Mononuclear cell (primary cell): ENCODE results near the gene TBX1. TPM values are rescaled to one million over a fixed set of nuclear protein-coding genes. Genes with fewer than 3 reads are reported as not detected.
"Not testable (repeated sequence)": the region's sequence is repeated elsewhere in the genome, so short reads cannot be mapped to it uniquely, and the experiment has no call there.

Source experiments
- H3K27me3 ChIP-seq: 2 replicates; pipeline ENCODE4 v1.6.0; 2011; ENCODE audit warnings: low read length, control low read depth; ENCODE audit not compliant: insufficient read depth
- H3K4me1 ChIP-seq: 2 replicates; pipeline ENCODE4 v1.5.1; 2011; ENCODE audit warnings: mild to moderate bottlenecking, low read length, control low read depth; ENCODE audit not compliant: insufficient read depth
- H3K4me3 ChIP-seq: 2 replicates; pipeline ENCODE4 v1.5.1; 2011; ENCODE audit warnings: mild to moderate bottlenecking, low read length, moderate library complexity
- H3K9me3 ChIP-seq: 2 replicates; pipeline ENCODE4 v1.5.1; 2011; ENCODE audit warnings: low read depth, mild to moderate bottlenecking, control low read depth, low read length
- total RNA-seq: library from RNA; depleted of rRNA; stranded (reverse); fragments of >200 nt; gene quantifications from one replicate; pipeline ENCODE4 v1.2.3, GENCODE V29; 2012

TBX1 gene
- total RNA-seq, 1 donor, result not detected

DNA sequence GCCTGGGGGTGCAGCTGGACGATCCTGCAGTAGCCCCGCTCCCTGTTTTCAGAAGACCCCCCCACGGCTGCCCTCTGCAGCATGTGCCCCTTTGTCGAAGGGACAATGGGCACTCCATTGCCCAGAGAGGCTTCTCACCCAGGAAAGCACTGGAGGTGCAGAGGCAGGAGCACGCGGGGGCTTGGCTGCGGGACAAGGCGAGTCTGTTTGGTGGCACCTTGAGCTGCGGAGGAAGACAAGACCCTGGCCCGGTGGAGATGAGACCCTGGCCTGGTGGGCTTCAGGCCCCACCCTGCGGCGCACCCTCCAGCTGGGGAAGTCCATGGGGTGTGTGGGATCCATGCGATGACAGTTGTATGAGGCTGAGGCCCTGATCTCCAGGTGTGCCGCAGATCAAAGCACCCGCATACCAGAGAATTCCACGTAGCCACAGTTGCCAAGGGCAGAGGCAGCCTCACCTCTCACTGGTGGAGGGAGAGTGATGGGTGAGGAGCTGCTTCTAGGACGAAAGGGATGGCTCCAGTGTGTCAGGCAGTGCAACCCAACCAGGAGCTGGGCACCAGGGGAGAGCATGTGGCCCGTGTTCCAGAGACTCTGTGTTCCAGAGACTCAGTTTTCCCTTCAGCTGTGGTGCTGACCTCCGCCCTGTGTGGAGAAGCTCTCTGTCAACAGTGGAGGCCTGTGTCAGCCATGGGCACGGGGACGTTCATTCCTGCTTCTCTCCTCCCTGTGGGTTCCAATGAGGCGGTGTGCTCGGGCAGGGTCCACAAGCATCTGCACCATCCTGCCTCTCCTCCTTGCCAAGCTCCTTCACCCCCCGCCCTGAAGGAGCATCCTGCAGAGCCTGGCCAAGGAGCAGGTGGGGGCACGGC, 10.0 kb downstream of the TBX1 start:
- H3K27me3 ChIP-seq, result peaks cover 42% of the 10 kb centered on the region
- H3K4me1 ChIP-seq, result peaks cover 23% of the 10 kb centered on the region
- H3K9me3 ChIP-seq, result no peaks in the 10 kb centered on the region
- no peak overlapping the region for H3K4me3 ChIP-seq

DNA sequence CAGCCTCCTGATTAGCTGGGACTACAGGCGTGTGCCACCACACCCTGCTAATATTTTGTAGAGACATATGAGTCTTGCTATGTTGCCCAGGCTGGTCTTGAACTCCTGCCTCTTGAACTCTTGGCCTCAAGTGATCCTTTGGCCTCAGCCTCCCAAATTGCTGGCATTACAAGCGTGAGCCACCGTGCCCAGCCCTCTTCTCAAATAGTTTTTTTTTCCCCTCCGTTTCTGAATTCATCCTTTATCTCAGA, 11.8 kb downstream of the TBX1 start:
- Histone ChIP-seq H3K4me1 (peaks cover 18% of the 10 kb centered on the region), H3K27me3 (peaks cover 32% of the 10 kb centered on the region), H3K9me3 (no peaks in the 10 kb centered on the region), H3K4me3 (no peak overlapping the region)

DNA sequence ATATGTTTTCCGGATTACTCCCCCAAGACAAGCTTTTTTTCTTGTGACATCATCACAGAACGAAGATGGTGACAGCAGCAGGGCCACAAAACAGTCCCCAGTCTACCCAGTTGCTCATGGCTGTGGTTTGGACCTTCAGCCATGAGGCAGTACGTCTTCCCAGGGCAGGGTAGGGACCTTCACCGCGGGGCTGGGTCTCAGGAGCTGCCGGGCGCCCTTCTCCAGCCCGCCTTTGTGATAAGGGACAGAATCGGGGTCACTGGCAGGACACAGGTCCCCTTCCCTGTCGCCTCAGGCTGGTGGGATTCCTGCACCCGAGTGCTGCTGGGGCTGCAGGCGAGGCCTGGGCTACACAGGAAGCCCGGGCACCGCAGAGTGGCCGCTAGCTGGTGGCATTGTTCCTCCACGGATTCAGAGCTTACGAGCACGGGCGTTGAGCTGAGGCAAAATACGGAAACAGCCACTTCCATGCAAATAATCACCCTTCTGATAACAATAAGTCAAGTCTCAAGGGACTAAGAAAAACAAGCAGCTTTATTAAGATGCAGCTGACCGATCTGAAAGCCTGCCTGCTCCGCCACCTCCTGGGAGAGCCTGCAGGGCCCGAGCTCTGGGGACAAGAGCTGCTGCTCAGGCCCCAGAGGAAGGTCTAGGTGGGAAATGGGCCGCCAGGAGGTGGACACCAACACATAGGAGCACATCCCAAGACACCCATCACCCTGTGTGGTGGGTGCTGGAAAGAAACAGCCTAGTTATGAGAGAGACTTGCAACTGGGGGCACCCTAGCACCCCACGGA, 12.3 kb downstream of the TBX1 start:
- Histone ChIP-seq H3K27me3 (peaks cover 27% of the 10 kb centered on the region), H3K4me3 (no peak overlapping the region), H3K9me3 (no peaks in the 10 kb centered on the region), H3K4me1 (peaks cover 12% of the 10 kb centered on the region)

DNA sequence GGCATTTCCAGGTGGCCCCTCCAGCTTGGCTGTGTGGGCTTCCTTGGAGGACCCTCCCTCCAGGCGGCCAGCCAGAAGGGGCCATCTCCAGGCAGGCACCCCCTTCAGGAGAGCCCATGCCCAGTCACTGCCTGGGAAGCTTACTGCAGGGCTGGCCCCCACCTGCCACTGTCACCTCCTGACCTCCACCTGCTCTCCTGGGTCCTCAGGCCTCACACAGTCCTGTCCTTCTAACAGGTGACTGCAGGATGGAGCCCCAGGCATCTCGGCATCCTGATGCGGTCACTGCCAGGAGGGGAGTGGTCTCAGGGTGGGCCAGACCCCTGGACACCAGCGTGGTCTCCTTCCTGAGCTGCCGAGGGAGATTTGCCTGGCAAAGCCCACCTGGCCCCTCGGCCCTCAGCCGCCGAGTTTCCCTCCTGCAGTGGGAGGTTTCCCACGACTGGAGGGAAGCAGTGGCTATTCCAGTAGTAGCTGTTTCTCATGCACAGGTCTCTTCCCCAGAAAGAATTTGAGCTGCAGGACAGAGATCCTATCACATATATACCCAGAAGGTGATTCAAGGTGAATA, 13.0 kb downstream of the TBX1 start:
- Histone ChIP-seq H3K27me3 (peaks cover 20% of the 10 kb centered on the region), H3K4me1 (peaks cover 12% of the 10 kb centered on the region), H3K9me3 (no peaks in the 10 kb centered on the region), H3K4me3 (no peak overlapping the region)

DNA sequence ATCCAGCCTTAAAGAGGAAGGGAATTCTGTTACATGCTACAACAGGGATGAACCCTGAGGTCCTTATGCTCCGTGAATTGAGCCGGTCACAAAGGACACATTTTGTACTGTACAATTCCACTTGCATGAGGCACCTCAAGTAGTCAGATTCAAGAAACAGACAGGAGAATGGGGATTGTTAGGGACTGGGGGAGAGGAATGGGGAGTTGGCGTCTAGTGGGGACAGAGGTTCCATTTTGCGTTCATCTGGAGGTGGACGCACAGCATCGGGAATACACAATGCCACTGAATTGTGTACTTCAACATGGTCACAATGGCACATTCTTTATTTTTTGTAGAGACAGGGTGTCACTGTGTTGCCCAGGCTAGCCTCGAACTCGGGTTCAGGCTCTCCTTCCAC, 14.1 kb downstream of the TBX1 start:
- Histone ChIP-seq H3K4me3 (no peak overlapping the region), H3K9me3 (no peaks in the 10 kb centered on the region), H3K27me3 (peaks cover 9% of the 10 kb centered on the region), H3K4me1 (peaks cover 12% of the 10 kb centered on the region)

DNA sequence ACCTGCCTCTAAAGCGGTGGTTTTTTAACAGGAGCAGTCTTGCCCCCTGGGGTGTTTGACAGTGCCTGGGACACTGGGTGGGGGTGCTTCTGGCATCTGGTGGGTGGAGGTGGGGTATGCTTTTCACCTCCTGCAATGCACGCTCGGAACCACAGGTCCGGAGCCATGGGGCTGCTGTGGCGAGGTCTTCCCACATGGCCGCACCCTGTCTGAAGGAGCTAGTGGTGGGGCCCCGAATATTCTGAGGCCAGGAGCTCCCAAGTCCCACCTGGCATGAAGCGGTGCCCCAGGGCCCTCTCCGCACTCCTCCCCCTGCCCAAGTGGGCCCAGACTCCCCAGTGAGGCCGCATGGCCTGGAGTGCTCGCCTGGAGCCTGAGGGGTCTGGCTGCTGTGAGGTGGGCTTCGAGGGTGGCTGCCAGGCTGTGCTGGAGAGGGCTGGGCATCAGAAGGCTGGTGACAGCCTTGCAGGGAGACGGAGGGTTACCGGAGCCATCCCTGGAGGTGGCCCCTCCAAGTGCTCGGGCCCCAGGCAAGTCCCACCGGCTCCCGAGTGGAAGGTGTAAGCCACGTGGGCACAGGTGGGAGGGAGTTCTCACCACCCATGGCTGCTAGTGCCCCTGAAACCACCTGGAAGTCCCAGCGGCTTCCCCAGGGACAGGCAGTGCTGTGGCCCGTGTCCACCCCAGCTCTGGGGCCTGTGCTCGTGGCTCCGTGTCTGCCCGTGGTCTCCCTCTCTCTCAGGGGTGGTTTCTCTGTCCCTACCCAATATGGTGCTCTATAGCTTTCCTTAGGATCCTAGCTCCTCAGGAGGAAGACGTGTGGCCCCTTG, 15.1 kb downstream of the TBX1 start:
- H3K4me1 ChIP-seq, result peaks cover 12% of the 10 kb centered on the region
- peaks cover 4% of the 10 kb centered on the region for H3K27me3 ChIP-seq
- H3K9me3 ChIP-seq, result no peaks in the 10 kb centered on the region
- no peak overlapping the region for H3K4me3 ChIP-seq

DNA sequence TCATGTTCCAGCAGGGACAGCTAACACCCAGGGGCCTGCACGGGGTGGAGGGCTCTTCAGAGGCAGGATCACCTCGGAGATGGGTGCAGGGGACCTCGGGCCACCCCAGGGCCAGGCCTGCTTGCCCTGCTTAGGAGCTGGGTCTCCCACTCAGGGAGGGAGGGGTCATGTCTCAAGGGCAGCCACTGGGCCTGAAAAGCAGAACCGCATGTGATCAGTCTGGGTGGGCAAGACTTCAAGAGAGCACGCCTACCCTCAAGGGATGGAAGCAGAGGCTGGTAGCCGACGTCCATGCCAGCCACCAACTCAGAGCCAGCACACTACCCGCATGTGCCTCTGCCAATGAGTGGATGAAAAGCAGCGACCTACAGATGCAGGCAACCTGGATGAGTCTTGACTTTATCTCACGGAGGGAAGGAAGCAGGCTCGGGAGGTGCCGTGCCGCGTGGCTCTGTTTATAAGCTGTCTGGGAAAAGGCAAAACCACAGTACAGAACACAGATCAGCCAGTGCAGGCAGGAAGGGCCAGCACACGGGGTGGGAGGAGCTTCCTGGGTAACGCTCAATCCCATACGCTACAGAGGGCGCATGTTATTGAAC, 16.0 kb downstream of the TBX1 start:
- peaks cover 12% of the 10 kb centered on the region for H3K4me1 ChIP-seq
- no peak overlapping the region for H3K4me3 ChIP-seq
- no peaks in the 10 kb centered on the region for H3K9me3 ChIP-seq
- H3K27me3 ChIP-seq, result peaks cover 3% of the 10 kb centered on the region

DNA sequence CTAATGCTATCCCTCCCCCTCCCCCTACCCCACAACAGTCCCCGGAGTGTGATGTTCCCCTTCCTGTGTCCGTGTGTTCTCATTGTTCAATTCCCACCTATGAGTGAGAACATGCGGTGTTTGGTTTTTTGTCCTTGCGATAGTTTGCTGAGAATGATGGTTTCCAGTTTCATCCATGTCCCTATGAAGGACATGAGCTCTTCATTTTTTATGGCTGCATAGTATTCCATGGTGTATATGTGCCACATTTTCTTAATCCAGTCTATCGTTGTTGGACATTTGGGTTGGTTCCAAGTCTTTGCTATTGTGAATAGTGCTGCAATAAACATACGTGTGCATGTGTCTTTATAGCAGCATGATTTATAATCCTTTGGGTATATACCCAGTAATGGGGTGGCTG, 16.6 kb downstream of the TBX1 start:
- H3K4me3 ChIP-seq, result not testable (repeated sequence)

DNA sequence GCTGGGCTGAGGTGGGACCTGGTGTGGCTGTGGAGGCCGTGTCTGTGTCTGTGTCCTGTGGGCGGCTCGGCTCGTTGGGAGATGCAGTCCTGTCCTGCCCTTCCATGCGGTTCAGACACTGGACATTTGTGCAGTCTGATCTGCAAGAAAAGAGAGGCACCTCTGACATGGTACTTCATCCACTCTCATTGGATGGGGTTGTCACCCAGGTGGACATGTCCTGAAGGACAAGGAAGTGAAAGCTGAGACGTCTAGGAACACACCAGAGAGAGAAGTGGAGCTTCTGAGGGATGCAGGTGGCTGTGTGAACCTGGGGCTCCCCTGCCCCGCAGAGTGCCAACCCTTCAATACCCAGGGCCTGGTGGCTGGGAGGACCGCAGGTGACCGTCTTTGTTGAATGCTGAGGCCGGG, 18.4 kb downstream of the TBX1 start:
- no peaks in the 10 kb centered on the region for H3K4me1 ChIP-seq
- no peaks in the 10 kb centered on the region for H3K27me3 ChIP-seq
- no peak overlapping the region for H3K4me3 ChIP-seq
- no peaks in the 10 kb centered on the region for H3K9me3 ChIP-seq

More for the DNA sequence above, 16.6 kb downstream of the TBX1 start:
- H3K9me3 ChIP-seq, H3K27me3 ChIP-seq: not testable (repeated sequence)
- peaks cover 12% of the 10 kb centered on the region for H3K4me1 ChIP-seq

DNA sequence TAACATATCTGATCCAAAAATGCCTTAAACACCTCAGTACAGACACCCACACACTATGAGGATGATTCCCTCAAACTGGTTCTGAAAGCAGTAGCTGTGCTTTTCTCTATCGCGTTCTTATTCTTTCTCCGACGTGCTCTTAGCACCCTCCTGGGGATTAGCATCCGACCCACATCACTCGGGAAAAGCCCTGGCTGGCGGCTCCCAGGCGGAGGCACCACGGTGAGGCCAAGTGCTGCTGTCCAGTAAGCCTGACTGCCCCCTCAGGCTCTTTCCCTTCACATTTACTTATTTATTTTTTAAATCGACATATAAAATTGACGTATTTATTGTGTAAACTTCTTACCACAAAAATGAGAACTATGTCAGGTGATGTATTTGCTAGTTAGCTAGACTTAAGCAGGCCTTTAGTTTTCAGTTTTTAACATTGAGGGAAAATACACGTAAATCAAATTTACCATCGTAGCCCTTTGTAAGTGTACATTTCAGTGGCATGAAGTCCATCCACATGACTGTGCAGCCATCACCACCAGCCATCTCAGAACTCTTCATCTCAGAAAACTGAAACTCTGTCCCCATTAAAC, 19.2 kb downstream of the TBX1 start:
- no peaks in the 10 kb centered on the region for H3K4me1 ChIP-seq
- no peaks in the 10 kb centered on the region for H3K27me3 ChIP-seq
- no peaks in the 10 kb centered on the region for H3K9me3 ChIP-seq
- H3K4me3 ChIP-seq, result no peak overlapping the region

DNA sequence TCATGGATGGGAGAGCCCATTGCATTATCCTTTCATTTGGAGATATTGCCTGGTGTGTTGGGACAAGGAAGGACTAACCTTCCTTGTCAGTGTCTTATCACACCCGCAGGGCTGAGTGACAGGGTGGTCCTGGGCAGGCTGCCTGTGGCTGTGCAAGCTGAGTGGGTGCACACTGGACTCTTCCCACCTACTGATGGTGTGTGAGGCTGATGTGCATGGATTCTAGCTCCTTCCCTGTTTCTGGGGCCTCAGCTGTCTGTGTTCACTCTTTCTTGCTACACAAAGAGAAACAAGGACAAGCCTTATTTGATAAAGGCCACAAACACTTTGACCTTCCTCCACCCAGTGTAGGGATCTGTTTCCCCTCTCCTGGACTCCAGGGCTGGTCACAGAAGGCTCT, 22.0 kb downstream of the TBX1 start:
- no peaks in the 10 kb centered on the region for H3K9me3 ChIP-seq
- H3K27me3 ChIP-seq, result no peaks in the 10 kb centered on the region
- H3K4me1 ChIP-seq, result no peaks in the 10 kb centered on the region
- no peak overlapping the region for H3K4me3 ChIP-seq

DNA sequence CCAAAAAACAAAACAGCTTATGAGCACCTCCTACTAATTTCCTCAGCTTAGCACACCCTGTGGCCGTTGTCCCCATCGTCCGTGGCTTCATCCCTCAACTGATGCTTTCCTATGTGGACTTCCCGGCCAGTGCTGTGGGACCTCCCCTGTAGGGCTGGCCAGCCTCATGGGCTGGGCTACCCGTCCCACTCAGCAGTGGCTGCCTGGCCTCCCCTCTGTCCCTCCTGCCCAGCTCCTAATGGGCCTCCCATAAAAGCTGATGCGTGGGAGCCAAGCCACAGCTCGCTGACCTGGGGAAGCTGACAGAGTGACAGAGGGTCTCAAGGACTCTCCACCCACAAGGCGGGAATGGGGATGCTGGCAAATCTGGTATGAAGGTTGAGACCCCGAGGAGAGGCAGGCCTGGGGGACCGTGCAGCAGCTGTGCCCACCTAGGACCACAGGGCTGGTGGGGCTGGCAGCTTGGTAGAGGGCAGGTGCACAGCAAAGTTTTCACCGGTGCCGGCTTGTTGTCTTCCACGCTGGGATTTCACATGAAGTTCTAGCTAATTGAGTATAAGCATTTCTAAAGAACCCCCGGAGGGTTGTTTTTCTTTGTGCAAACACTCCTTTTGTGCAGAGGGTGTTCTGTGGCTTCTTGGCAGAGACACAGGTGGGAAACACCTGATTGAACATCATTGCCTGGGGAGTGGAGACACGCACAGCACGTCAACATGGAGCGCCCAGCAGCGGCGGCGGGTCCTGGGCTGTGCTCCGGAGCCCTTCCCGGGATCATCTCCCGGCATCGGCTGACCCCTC, 23.2 kb downstream of the TBX1 start:
- Histone ChIP-seq H3K9me3 (no peaks in the 10 kb centered on the region), H3K27me3 (no peaks in the 10 kb centered on the region), H3K4me3 (no peak overlapping the region), H3K4me1 (no peaks in the 10 kb centered on the region)

DNA sequence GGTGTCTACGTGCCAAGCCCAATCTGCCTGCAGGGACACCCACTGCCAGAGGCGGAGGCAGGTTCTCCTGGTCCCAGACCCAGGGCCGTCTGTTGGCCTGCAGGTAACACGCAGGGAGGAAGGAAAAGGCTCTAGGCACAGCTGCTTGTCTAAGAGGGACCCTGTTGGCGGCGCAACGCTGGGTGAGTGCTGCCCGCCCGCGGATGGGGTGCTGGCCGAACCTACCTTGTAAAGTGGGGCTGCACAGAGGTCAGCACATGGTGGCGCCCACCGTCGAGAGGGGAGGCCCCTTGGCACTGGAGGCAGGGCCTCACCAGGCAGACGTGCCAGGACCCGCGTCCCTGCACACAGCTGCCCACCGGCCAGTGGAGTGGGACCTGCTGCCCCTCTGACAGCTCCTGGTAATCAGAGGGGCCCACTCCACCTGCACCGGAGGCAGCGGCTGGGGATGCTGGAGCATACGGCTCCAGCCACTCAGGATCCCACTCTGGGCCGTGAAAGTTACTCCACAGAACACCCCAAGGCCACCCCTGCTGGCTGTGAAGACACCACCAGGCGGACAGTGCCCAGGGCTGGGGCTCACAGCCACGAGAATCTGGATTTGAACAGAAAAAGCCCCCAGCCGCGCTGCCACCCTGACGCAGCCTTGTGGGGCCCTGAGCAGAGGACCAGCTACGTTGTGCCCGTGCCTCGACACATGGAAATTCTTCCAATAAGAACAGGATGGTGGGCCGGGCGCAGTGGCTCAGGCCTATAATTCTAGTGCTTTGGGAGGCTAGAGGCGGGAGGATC, 24.0 kb downstream of the TBX1 start:
- no peak overlapping the region for H3K4me3 ChIP-seq
- no peaks in the 10 kb centered on the region for H3K9me3 ChIP-seq
- no peaks in the 10 kb centered on the region for H3K27me3 ChIP-seq
- no peaks in the 10 kb centered on the region for H3K4me1 ChIP-seq
